HG02885 (cell line): Measurements from ENCODE around the gene AKR1C1.
"Not testable (repeated sequence)": the region's sequence is repeated elsewhere in the genome, so short reads cannot be mapped to it uniquely, and the experiment has no call there.

Experiments
- ATAC-seq: cut with Tn5 transposase; IDR thresholded peaks from one replicate; pipeline ENCODE4 v1.9.1; 2021; ENCODE audit warnings: mild to moderate bottlenecking; ENCODE audit not compliant: unreplicated experiment, poor library complexity

Gene AKR1C1

GRCh38 chr10:4981722-4982471, 18.7 kb downstream of the AKR1C1 start:
- ATAC-seq, result no peak

- no peak for ATAC-seq
Observed at GRCh38 chr10:4982764-4983226, 19.6 kb downstream of the AKR1C1 start.

GRCh38 chr10:4983615-4984216, 20.5 kb downstream of the AKR1C1 start:
- no peak for ATAC-seq

- no peak for ATAC-seq
Observed at GRCh38 chr10:4984223-4984622, 21.0 kb downstream of the AKR1C1 start.

- ATAC-seq, result no peak
Observed at GRCh38 chr10:4984971-4985594, 21.9 kb downstream of the AKR1C1 start.

- ATAC-seq, result not testable (repeated sequence)
Observed at GRCh38 chr10:4988000-4988641, 24.9 kb downstream of the AKR1C1 start.

GRCh38 chr10:4990217-4990616, 27.0 kb downstream of the AKR1C1 start:
- no peak for ATAC-seq

- ATAC-seq, result not testable (repeated sequence)
Observed at GRCh38 chr10:4991463-4991862, 28.2 kb downstream of the AKR1C1 start.

- not testable (repeated sequence) for ATAC-seq
Observed at GRCh38 chr10:4992564-4992963, 29.3 kb downstream of the AKR1C1 start.

GRCh38 chr10:4994260-4994659, 31.0 kb downstream of the AKR1C1 start:
- ATAC-seq, result not testable (repeated sequence)

GRCh38 chr10:4998671-4999070, 35.5 kb downstream of the AKR1C1 start:
- ATAC-seq, result no peak

- ATAC-seq, result no peak
Observed at GRCh38 chr10:5002013-5002727, 39.0 kb downstream of the AKR1C1 start.

GRCh38 chr10:5003127-5004029, 40.2 kb downstream of the AKR1C1 start, which contains the start of gene AKR1C2:
TSS of gene AKR1C2 (minus strand) at chr10:5003857. CDS start at chr10:5003835, 22 bp downstream.
- not testable (repeated sequence) for ATAC-seq

GRCh38 chr10:5004030-5004385, 40.8 kb downstream of the AKR1C1 start:
- not testable (repeated sequence) for ATAC-seq

- ATAC-seq, result not testable (repeated sequence)
Observed at GRCh38 chr10:5004501-5004900, 41.3 kb downstream of the AKR1C1 start.

- not testable (repeated sequence) for ATAC-seq
Observed at GRCh38 chr10:5008857-5009548, 45.8 kb downstream of the AKR1C1 start.

- not testable (repeated sequence) for ATAC-seq
Observed at GRCh38 chr10:5010043-5010442, 46.8 kb downstream of the AKR1C1 start.

- ATAC-seq, result not testable (repeated sequence)
Observed at GRCh38 chr10:5011392-5011791, 48.2 kb downstream of the AKR1C1 start.

- no peak for ATAC-seq
Observed at GRCh38 chr10:5012595-5012994, 49.4 kb downstream of the AKR1C1 start.
